Esophagus muscularis mucosa (tissue), 3 donors: Measurements from ENCODE around the gene S100A9.

Experiments
- CTCF ChIP-seq, 3 experiments: fragments of 200-600 bp in 2 of 3; fragments of 450-650 bp in 1 of 3; sonication (generic) in 2 of 3; IDR thresholded peaks; one replicate each; pipeline ENCODE4 v1.5.1; 2017 to 2019; ENCODE audit warnings: antibody characterized with exemption in 3 of 3, mild to moderate bottlenecking in 2 of 3, moderate library complexity in 1 of 3
- POLR2A ChIP-seq: fragments of 450-650 bp; IDR thresholded peaks from one replicate; pipeline ENCODE4 v1.6.1; 2017; ENCODE audit warnings: antibody characterized with exemption, moderate library complexity, mild to moderate bottlenecking, low read depth

- TF ChIP-seq POLR2A: no peak
- no peak for TF ChIP-seq CTCF (IDR thresholded peaks at IDR 0.05)
These were observed 8.9 kb upstream of the S100A9 start, which contains the start of gene PGLYRP4 for GRCh38 chr1:153348511-153349362.
